K562 (cell line): Measurements from ENCODE around the gene NMB. TPM values are rescaled to one million over a fixed set of nuclear protein-coding genes. Genes with fewer than 3 reads are reported as not detected.

Experiments used
- CREM ChIP-seq: IDR thresholded peaks from 2 replicates; pipeline ENCODE4 v1.6.1; 2014; ENCODE audit warnings: antibody characterized with exemption, low read depth
- CXXC5 ChIP-seq: fragments of 250-450 bp; sonication (Bioruptor Pico); IDR thresholded peaks from 2 replicates; pipeline ENCODE4 v1.8.0; 2022; ENCODE audit warnings: inconsistent platforms, mild to moderate bottlenecking, moderate library complexity
- FOXJ2 ChIP-seq: fragments of 200-800 bp; sonication (Bioruptor generic); IDR thresholded peaks from 2 replicates; pipeline ENCODE4 v1.6.1; 2016; ENCODE audit warnings: missing genetic modification characterization, missing compliant biosample characterization
- KAT8 ChIP-seq: fragments of 450-650 bp; IDR thresholded peaks from 2 replicates; pipeline ENCODE4 v1.6.1; 2016; ENCODE audit warnings: low read depth, mild to moderate bottlenecking
- PKNOX1 ChIP-seq: fragments of 450-650 bp; IDR thresholded peaks from 2 replicates; pipeline ENCODE4 v1.6.1; 2016
- POLR2B ChIP-seq: fragments of 450-650 bp; IDR thresholded peaks from 2 replicates; pipeline ENCODE4 v1.6.1; 2018; ENCODE audit warnings: low read depth; ENCODE audit not compliant: partially characterized antibody
- PRDM10 ChIP-seq: fragments of 450-650 bp; IDR thresholded peaks from 2 replicates; pipeline ENCODE4 v1.6.1; 2018; ENCODE audit not compliant: partially characterized antibody
- PURB ChIP-seq: sonication (generic); formaldehyde crosslinking; IDR thresholded peaks from 2 replicates; pipeline ENCODE4 v1.9.0; 2021; ENCODE audit warnings: low read depth, mild to moderate bottlenecking, missing genetic modification reagents
- SPI1 ChIP-seq: IDR thresholded peaks from 2 replicates; pipeline ENCODE4 v1.6.1; 2011; ENCODE audit warnings: low read depth, low read length, control low read depth, borderline replicate concordance
- TEAD2 ChIP-seq: fragments of 450-650 bp; IDR thresholded peaks from 2 replicates; pipeline ENCODE4 v1.6.1; 2016; ENCODE audit warnings: missing genetic modification characterization, control low read depth, missing compliant biosample characterization
- YY1 ChIP-seq, 3 experiments: IDR thresholded peaks; 2 replicates each; pipeline ENCODE4 v1.6.1; 2011; ENCODE audit warnings: low read length in 2 of 3, mild to moderate bottlenecking in 2 of 3, moderate library complexity in 2 of 3, borderline replicate concordance in 1 of 3, control low read depth in 1 of 3, low read depth in 1 of 3; ENCODE audit not compliant: insufficient read depth in 3 of 3, insufficient replicate concordance in 2 of 3, control insufficient read depth in 1 of 3, insufficient read length in 1 of 3; ENCODE audit errors: extremely low read depth in 1 of 3
- ZNF224 ChIP-seq: sonication (generic); formaldehyde crosslinking; IDR thresholded peaks from 2 replicates; pipeline ENCODE4 v1.8.0; 2022; ENCODE audit warnings: mild to moderate bottlenecking, missing genetic modification reagents
- ZNF561 ChIP-seq: fragments of 450-650 bp; formaldehyde crosslinking; conservative IDR thresholded peaks from 2 replicates; pipeline ENCODE4 v1.4.0; 2020; ENCODE audit warnings: mild to moderate bottlenecking, moderate library complexity
- polyA plus RNA-seq, 8 experiments: library from polyadenylated mRNA; depleted of rRNA in 4 of 8; stranded (reverse) in 5 of 8; unstranded in 3 of 8; fragments of >200 nt; fragmentation: Nextera tagmentation in 2 of 8; fragmentation: Illumina TruSeq in 1 of 8; extraction: Ambion mirVana in 2 of 8; extraction: Trizol in 1 of 8; gene quantifications; 2 replicates each; pipeline versions ENCODE4 v1.2.1 to v1.2.3, GENCODE V29; 2011 to 2014; ENCODE audit warnings: inconsistent platforms in 1 of 8, missing spikeins in 1 of 8
- total RNA-seq, 7 experiments: library from RNA; depleted of rRNA in 6 of 7; stranded (reverse); fragments of >200 nt in 6 of 7; fragmentation: Illumina TruSeq in 2 of 7; extraction: Trizol in 2 of 7; gene quantifications; 2 replicates each; pipeline versions ENCODE4 v1.2.1 to v1.2.3, GENCODE V29; 2011 to 2021; ENCODE audit warnings: low replicate concordance in 1 of 7
- TF ChIP-seq, protein P1 (sequence below): fragments of 250-450 bp; sonication (Bioruptor Pico); IDR thresholded peaks from 2 replicates; pipeline ENCODE4 v1.5.0; 2020; ENCODE audit warnings: mild to moderate bottlenecking, borderline replicate concordance
- TF ChIP-seq, protein P2 (sequence below): fragments of 450-650 bp; IDR thresholded peaks from 2 replicates; pipeline ENCODE4 v1.6.1; 2017; ENCODE audit warnings: antibody characterized with exemption, mild to moderate bottlenecking

NMB gene
- total and polyA plus RNA-seq, 9 of the 15 experiments (the other 6 are each of a cell fraction or from before 2014, with no cell fraction given), result 0.06 to 0.16 (median 0.09) TPM; not detected in 5

GRCh38 chr15:84631706-84632272, 26.2 kb downstream of the NMB start (continued):
- no peak; the same call in 1 of the 2 replicates for TF ChIP-seq CREM
- TF ChIP-seq ZNF224, result no peak
- TF ChIP-seq PURB (CRISPR knock-in tag), result no peak
- TF ChIP-seq POLR2B, result no peak
- TF ChIP-seq YY1 (IDR thresholded peaks at IDR 0.05; ENCODE audit: borderline replicate concordance in 1 of 3, control insufficient read depth in 1 of 3, extremely low read depth in 1 of 3, insufficient read depth in 3 of 3, insufficient read length in 1 of 3, insufficient replicate concordance in 2 of 3, low read depth in 1 of 3, low read length in 2 of 3), result peak in 2 of 3 experiments; percentile 3 to 77
- 0 out of 2 replicates have a peak, but pooled peaks have one; percentile 9 for TF ChIP-seq KAT8
- TF ChIP-seq PKNOX1, result no peak
- no peak for TF ChIP-seq SPI1
- TF ChIP-seq PRDM10, result no peak
- TF ChIP-seq, protein P1, sequence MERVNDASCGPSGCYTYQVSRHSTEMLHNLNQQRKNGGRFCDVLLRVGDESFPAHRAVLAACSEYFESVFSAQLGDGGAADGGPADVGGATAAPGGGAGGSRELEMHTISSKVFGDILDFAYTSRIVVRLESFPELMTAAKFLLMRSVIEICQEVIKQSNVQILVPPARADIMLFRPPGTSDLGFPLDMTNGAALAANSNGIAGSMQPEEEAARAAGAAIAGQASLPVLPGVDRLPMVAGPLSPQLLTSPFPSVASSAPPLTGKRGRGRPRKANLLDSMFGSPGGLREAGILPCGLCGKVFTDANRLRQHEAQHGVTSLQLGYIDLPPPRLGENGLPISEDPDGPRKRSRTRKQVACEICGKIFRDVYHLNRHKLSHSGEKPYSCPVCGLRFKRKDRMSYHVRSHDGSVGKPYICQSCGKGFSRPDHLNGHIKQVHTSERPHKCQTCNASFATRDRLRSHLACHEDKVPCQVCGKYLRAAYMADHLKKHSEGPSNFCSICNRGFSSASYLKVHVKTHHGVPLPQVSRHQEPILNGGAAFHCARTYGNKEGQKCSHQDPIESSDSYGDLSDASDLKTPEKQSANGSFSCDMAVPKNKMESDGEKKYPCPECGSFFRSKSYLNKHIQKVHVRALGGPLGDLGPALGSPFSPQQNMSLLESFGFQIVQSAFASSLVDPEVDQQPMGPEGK (CRISPR knock-in tag), result no peak
- TF ChIP-seq ZNF561, result no peak
- TF ChIP-seq FOXJ2 (tag), result 0 out of 2 replicates have a peak, but pooled peaks have one; percentile 56
- TF ChIP-seq CXXC5 (CRISPR knock-in tag), result no peak
- no peak for TF ChIP-seq TEAD2 (tag)
- TF ChIP-seq, protein P2, sequence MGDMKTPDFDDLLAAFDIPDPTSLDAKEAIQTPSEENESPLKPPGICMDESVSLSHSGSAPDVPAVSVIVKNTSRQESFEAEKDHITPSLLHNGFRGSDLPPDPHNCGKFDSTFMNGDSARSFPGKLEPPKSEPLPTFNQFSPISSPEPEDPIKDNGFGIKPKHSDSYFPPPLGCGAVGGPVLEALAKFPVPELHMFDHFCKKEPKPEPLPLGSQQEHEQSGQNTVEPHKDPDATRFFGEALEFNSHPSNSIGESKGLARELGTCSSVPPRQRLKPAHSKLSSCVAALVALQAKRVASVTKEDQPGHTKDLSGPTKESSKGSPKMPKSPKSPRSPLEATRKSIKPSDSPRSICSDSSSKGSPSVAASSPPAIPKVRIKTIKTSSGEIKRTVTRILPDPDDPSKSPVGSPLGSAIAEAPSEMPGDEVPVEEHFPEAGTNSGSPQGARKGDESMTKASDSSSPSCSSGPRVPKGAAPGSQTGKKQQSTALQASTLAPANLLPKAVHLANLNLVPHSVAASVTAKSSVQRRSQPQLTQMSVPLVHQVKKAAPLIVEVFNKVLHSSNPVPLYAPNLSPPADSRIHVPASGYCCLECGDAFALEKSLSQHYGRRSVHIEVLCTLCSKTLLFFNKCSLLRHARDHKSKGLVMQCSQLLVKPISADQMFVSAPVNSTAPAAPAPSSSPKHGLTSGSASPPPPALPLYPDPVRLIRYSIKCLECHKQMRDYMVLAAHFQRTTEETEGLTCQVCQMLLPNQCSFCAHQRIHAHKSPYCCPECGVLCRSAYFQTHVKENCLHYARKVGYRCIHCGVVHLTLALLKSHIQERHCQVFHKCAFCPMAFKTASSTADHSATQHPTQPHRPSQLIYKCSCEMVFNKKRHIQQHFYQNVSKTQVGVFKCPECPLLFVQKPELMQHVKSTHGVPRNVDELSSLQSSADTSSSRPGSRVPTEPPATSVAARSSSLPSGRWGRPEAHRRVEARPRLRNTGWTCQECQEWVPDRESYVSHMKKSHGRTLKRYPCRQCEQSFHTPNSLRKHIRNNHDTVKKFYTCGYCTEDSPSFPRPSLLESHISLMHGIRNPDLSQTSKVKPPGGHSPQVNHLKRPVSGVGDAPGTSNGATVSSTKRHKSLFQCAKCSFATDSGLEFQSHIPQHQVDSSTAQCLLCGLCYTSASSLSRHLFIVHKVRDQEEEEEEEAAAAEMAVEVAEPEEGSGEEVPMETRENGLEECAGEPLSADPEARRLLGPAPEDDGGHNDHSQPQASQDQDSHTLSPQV, result peak; percentile 43; the same call in 1 of the 2 replicates
